Measurements from ENCODE around the gene MS4A13. TPM values are rescaled to one million over a fixed set of nuclear protein-coding genes. Genes with fewer than 3 reads are reported as not detected.

The MS4A13 gene
- total and polyA plus RNA-seq, 7 donors = not detected

DNA sequence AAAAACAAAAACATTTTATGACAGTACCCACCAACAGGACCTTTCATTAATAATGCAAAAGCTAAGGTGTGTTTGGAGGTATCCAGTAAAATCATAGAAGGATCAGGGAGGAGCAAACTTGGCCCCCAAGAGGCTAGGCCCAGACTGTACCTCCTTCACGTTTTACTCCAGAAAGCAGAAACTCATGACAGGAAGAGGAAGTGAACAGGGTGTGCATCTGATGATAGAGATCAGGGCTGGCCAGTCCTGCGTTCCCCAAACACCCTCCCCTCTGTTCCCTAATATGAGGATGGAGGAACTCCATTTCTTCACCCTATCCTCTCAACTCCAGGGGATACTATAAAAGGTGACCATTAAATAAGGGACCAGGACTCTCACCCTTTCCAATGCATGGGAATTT is 32.8 kb upstream of the MS4A13 start:
- H3K27ac ChIP-seq = no peak overlapping the region
- WGBS, 3 donors = 41 to 54% (median 45%) methylated on average over 2 of the region's 2 CpGs

DNA sequence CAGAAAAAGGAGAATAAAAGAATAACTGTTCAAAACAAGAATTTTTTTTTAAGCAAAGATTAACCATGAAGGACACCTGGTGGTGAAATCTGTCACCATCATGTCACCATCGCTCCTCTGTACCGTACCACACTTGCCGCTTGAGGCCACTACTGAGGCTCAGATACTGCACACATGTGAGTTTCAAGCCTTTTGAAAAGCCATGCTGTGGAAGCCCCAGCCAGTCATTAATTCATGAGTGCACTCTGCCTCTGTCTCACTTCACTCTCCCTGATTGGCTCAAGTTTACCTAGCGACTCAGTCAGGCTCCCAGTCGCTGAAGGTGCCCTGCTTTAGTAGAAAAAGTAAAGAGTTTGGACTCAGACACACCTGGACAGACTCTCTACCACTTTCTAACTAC is 29.2 kb upstream of the MS4A13 start:
- Histone ChIP-seq H3K9me3 (no peaks in the 10 kb centered on the region), H3K27ac (no peak overlapping the region), H3K27me3 (ENCODE audit: insufficient read depth in 3 of 3, low read length in 2 of 3) (no peaks in the 10 kb centered on the region), H3K36me3 (ENCODE audit: insufficient read depth in 1 of 2, low read depth in 1 of 2) (no peaks in the 10 kb centered on the region), H3K4me1 (no peaks in the 10 kb centered on the region), H3K4me3 (no peak overlapping the region)
- WGBS, 3 donors = 56 to 67% (median 62%) methylated on average over 5 of the region's 5 CpGs
- intact Hi-C loops (cut with DNase I) = no loop called here
- DNase-seq (no peak), ATAC-seq (no peak)
- no peak for TF ChIP-seq CTCF (IDR thresholded peaks at IDR 0.05)

More for the DNA sequence above, 32.8 kb upstream of the MS4A13 start:
- intact Hi-C loops (cut with DNase I) = no loop called here
- no peak for ATAC-seq
- no peak overlapping the region for H3K4me3 ChIP-seq
- TF ChIP-seq CTCF (IDR thresholded peaks at IDR 0.05) = no peak
- H3K27me3 ChIP-seq (ENCODE audit: insufficient read depth in 3 of 3, low read length in 2 of 3) = peaks cover 0 to 2% (median 0%) of the 10 kb centered on the region in 3 donors
- H3K9me3 ChIP-seq = no peaks in the 10 kb centered on the region
- DNase-seq = no peak
- no peaks in the 10 kb centered on the region for H3K36me3 ChIP-seq (ENCODE audit: insufficient read depth in 1 of 2, low read depth in 1 of 2)
- H3K4me1 ChIP-seq = no peaks in the 10 kb centered on the region

- TF ChIP-seq CTCF (IDR thresholded peaks at IDR 0.05) = no peak
- Histone ChIP-seq H3K4me1 (no peaks in the 10 kb centered on the region), H3K4me3 (no peak within 1 kb of the TSS), H3K9me3 (no peaks in the 10 kb centered on the region), H3K36me3 (ENCODE audit: insufficient read depth in 1 of 2, low read depth in 1 of 2) (no peaks in the 10 kb centered on the region), H3K27ac (no peak within 1 kb of the TSS), H3K27me3 (ENCODE audit: insufficient read depth in 3 of 3, low read length in 2 of 3) (no peaks in the 10 kb centered on the region)
- WGBS, 3 donors = 67 to 81% (median 75%) methylated on average over 4 of the region's 4 CpGs
- intact Hi-C loops (cut with DNase I) = no loop called here
- no peak for ATAC-seq
- no peak for DNase-seq
These were observed 22.6 kb upstream of the MS4A13 start, which contains the start of gene MS4A12 for GRCh38 chr11:60492488-60493009. MS4A12 (plus strand) TSS chr11:60492778; CDS start chr11:60497319, 4,541 bp downstream.

- intact Hi-C loops (cut with DNase I) = no loop called here
- Histone ChIP-seq H3K27ac (no peak overlapping the region), H3K27me3 (ENCODE audit: insufficient read depth in 3 of 3, low read length in 2 of 3) (no peaks in the 10 kb centered on the region), H3K9me3 (no peaks in the 10 kb centered on the region), H3K4me1 (no peaks in the 10 kb centered on the region), H3K36me3 (ENCODE audit: insufficient read depth in 1 of 2, low read depth in 1 of 2) (no peaks in the 10 kb centered on the region), H3K4me3 (no peak overlapping the region)
- ATAC-seq (no peak), DNase-seq (no peak)
- TF ChIP-seq CTCF (IDR thresholded peaks at IDR 0.05) = no peak
- 73 to 84% (median 74%) methylated on average over 2 of the region's 2 CpGs for WGBS, 3 donors
These were observed 21.7 kb upstream of the MS4A13 start for GRCh38 chr11:60493454-60493853.

GRCh38 chr11:60498399-60498798 is 16.8 kb upstream of the MS4A13 start:
- H3K36me3 ChIP-seq (ENCODE audit: insufficient read depth in 1 of 2, low read depth in 1 of 2) = no peaks in the 10 kb centered on the region
- no peak overlapping the region for H3K27ac ChIP-seq
- TF ChIP-seq CTCF (IDR thresholded peaks at IDR 0.05) = no peak
- no peak overlapping the region for H3K4me3 ChIP-seq
- no peaks in the 10 kb centered on the region for H3K9me3 ChIP-seq
- H3K4me1 ChIP-seq = no peaks in the 10 kb centered on the region
- DNase-seq = no peak
- intact Hi-C loops (cut with DNase I) = no loop called here
- no peaks in the 10 kb centered on the region for H3K27me3 ChIP-seq (ENCODE audit: insufficient read depth in 3 of 3, low read length in 2 of 3)
- 57 to 71% (median 71%) methylated on average over 2 of the region's 2 CpGs for WGBS, 3 donors
- ATAC-seq = no peak
